HepG2 (cell line): ENCODE data around the gene SGCG. TPM values are rescaled to one million over a fixed set of nuclear protein-coding genes. Genes with fewer than 3 reads are reported as not detected.

Source experiments
- ATAC-seq: fragments of 200-7000 bp; cut with Tn5 transposase; 3 replicates; pipeline ENCODE4 v1.9.1; 2020; ENCODE audit warnings: mild to moderate bottlenecking, moderate library complexity
- BruUV-seq: library from RNA; stranded (reverse); fragments of 400-500 nt; replicated peaks from 2 replicates; lab custom pipeline; 2021; lab: Mats Ljungman, UMichigan
- CTCF ChIA-PET: fragments of 300-600 bp; formaldehyde crosslinking; extraction: SDS; loops from one replicate; lab custom pipeline; 2021; ENCODE audit warnings: low total read pairs, inconsistent platforms, low intra/inter-chr PET ratio; lab: Yijun Ruan, JAX
- POLR2A ChIA-PET: fragments of 350-600 bp; sonication (Branson Sonifier 250); formaldehyde crosslinking; loops from one replicate; lab custom pipeline; 2020; ENCODE audit warnings: antibody characterized with exemption, inconsistent platforms; lab: Yijun Ruan, JAX
- DNase-seq: peaks from one replicate; pipeline ENCODE4 v3.0.0-alpha.2; 2015; ENCODE audit warnings: low spot score
- FAIRE-seq: peaks from 3 replicates; lab custom pipeline; 2011; peaks lifted over from hg19 to GRCh38; lab: Jason Lieb, UNC
- H2AFZ ChIP-seq: one replicate; pipeline ENCODE4 v1.6.1; 2011; ENCODE audit warnings: low read length, inconsistent platforms
- H3K27ac ChIP-seq: fragments of 300-600 bp; 3 replicates; pipeline ENCODE4 v1.8.0; 2011; ENCODE audit warnings: mixed run types, mild to moderate bottlenecking, mixed read lengths, low read length, inconsistent platforms; ENCODE audit not compliant: insufficient read depth; ENCODE audit errors: extremely low read length
- H3K27me3 ChIP-seq, 2 experiments: fragments of 200-600 bp in 1 of 2; 2 replicates in 1 of 2; 3 replicates in 1 of 2; pipeline versions ENCODE4 v1.6.0 to v1.8.0; 2011; ENCODE audit warnings: low read length in 2 of 2, mild to moderate bottlenecking in 2 of 2, moderate library complexity in 2 of 2, inconsistent platforms in 1 of 2; ENCODE audit not compliant: insufficient read depth in 2 of 2, control insufficient read depth in 1 of 2
- H3K36me3 ChIP-seq, 2 experiments: fragments of 200-600 bp in 1 of 2; replicated peaks in 1 of 2; 2 replicates in 1 of 2; 3 replicates in 1 of 2; pipeline versions ENCODE4 v1.5.1 to v1.8.0; 2011; ENCODE audit warnings: low read length in 2 of 2, inconsistent platforms in 1 of 2; ENCODE audit not compliant: insufficient read depth in 2 of 2, control insufficient read depth in 1 of 2
- H3K4me1 ChIP-seq: 2 replicates; pipeline ENCODE4 v1.5.1; 2012; ENCODE audit warnings: low read length, inconsistent platforms; ENCODE audit not compliant: insufficient read depth
- H3K4me2 ChIP-seq: 2 replicates; pipeline ENCODE4 v1.6.0; 2011; ENCODE audit warnings: low read depth, low read length, inconsistent platforms
- H3K4me3 ChIP-seq, 3 experiments: fragments of 200-600 bp in 1 of 3; sonication (generic), shearing (Covaris generic) in 1 of 3; replicated peaks in 1 of 3; 2 replicates each; pipeline ENCODE4 v1.5.1; 2011 to 2016; ENCODE audit warnings: low read length in 3 of 3, inconsistent platforms in 2 of 3, low read depth in 2 of 3, mild to moderate bottlenecking in 2 of 3, control low read depth in 1 of 3, mixed read lengths in 1 of 3; ENCODE audit not compliant: insufficient read depth in 1 of 3
- H3K79me2 ChIP-seq: one replicate; pipeline ENCODE4 v1.6.1; 2011; ENCODE audit warnings: low read length, inconsistent platforms; ENCODE audit not compliant: insufficient read depth
- H3K9ac ChIP-seq: 2 replicates; pipeline ENCODE4 v1.6.0; 2011; ENCODE audit warnings: mild to moderate bottlenecking, low read depth, low read length, inconsistent platforms; ENCODE audit not compliant: insufficient read depth
- H3K9me3 ChIP-seq: 2 replicates; pipeline ENCODE4 v1.5.1; 2012; ENCODE audit warnings: mild to moderate bottlenecking, low read length
- H4K20me1 ChIP-seq: 2 replicates; pipeline ENCODE4 v1.6.0; 2011; ENCODE audit warnings: inconsistent platforms, mild to moderate bottlenecking, low read length, moderate library complexity; ENCODE audit not compliant: insufficient read depth
- AGO1 ChIP-seq: fragments of 200-400 bp; formaldehyde crosslinking; IDR thresholded peaks from 2 replicates; pipeline ENCODE4 v1.6.1; 2017; ENCODE audit warnings: mild to moderate bottlenecking, low read depth, low read length, moderate library complexity; ENCODE audit not compliant: poor library complexity, severe bottlenecking
- AHR ChIP-seq: IDR thresholded peaks from 2 replicates; pipeline ENCODE4 v1.6.1; 2018; ENCODE audit warnings: missing genetic modification reagents, missing compliant biosample characterization
- EEA1 ChIP-seq: sonication (generic); formaldehyde crosslinking; IDR thresholded peaks from 2 replicates; pipeline ENCODE4 v1.5.1; 2020; ENCODE audit warnings: mild to moderate bottlenecking, missing genetic modification reagents, borderline replicate concordance
- FOXO1 ChIP-seq: sonication (generic); formaldehyde crosslinking; IDR thresholded peaks from 2 replicates; pipeline ENCODE4 v1.4.0; 2020; ENCODE audit warnings: missing genetic modification reagents
- GPBP1L1 ChIP-seq: sonication (generic); formaldehyde crosslinking; IDR thresholded peaks from 2 replicates; pipeline ENCODE4 v1.5.0; 2020; ENCODE audit warnings: mild to moderate bottlenecking, missing genetic modification reagents
- KMT2B ChIP-seq: IDR thresholded peaks from 2 replicates; pipeline ENCODE4 v1.6.1; 2016; ENCODE audit warnings: missing genetic modification reagents, missing compliant biosample characterization
- MBD4 ChIP-seq: IDR thresholded peaks from 2 replicates; pipeline ENCODE4 v1.6.1; 2012; ENCODE audit warnings: low read length, inconsistent platforms, borderline replicate concordance
- MBNL3 ChIP-seq: fragments of 250-450 bp; sonication (Bioruptor Pico); conservative IDR thresholded peaks from 2 replicates; pipeline ENCODE4 v1.8.0; 2022; ENCODE audit warnings: mild to moderate bottlenecking, inconsistent platforms
- SOX13 ChIP-seq, 3 experiments: fragments of 450-650 bp in 1 of 3; sonication (generic) in 1 of 3; formaldehyde crosslinking in 1 of 3; IDR thresholded peaks in 2 of 3; conservative IDR thresholded peaks in 1 of 3; 2 replicates each; pipeline versions ENCODE4 v1.5.0 to v1.6.1; 2016 to 2020; ENCODE audit warnings: antibody characterized with exemption in 1 of 3, mild to moderate bottlenecking in 1 of 3, missing compliant biosample characterization in 1 of 3, missing genetic modification reagents in 1 of 3, moderate library complexity in 1 of 3
- SPEN ChIP-seq: sonication (generic); formaldehyde crosslinking; IDR thresholded peaks from 2 replicates; pipeline ENCODE4 v1.5.1; 2020; ENCODE audit warnings: low read depth, mild to moderate bottlenecking, missing genetic modification reagents
- THAP9 ChIP-seq: sonication (generic); formaldehyde crosslinking; IDR thresholded peaks from 2 replicates; pipeline ENCODE4; 2020; ENCODE audit warnings: missing genetic modification reagents, mild to moderate bottlenecking, borderline replicate concordance
- ZBTB20 ChIP-seq: sonication (generic); formaldehyde crosslinking; IDR thresholded peaks from 2 replicates; pipeline ENCODE4 v1.8.1; 2023; ENCODE audit warnings: missing genetic modification reagents, low read depth, mild to moderate bottlenecking, borderline replicate concordance
- ZNF691 ChIP-seq: sonication (generic); formaldehyde crosslinking; IDR thresholded peaks from 2 replicates; pipeline ENCODE4 v1.4.0; 2020; ENCODE audit warnings: missing genetic modification reagents, low read depth, mild to moderate bottlenecking, borderline replicate concordance
- WGBS: methylation state at CpG from one replicate; pipeline ENCODE4 v1.1.6; 2017; ENCODE audit warnings: low lambda C conversion rate; 5-methylcytosine and 5-hydroxymethylcytosine counted together
- in situ Hi-C: cut with HindIII; loops from 2 replicates; pipeline ENCODE4 v1.10.0; 2017; ENCODE audit warnings: low pct_unique_long_range_greater_than_20kb; ENCODE audit not compliant: extremely low pct_ligation_motif_present
- intact Hi-C: fragments of 100-400 bp; cut with micrococcal nuclease; formaldehyde crosslinking; loops from one replicate; pipeline ENCODE4 v1.10.0; 2022; ENCODE audit not compliant: unreplicated experiment
- polyA plus RNA-seq, 8 experiments: library from polyadenylated mRNA; depleted of rRNA in 3 of 8; stranded (reverse) in 7 of 8; unstranded in 1 of 8; fragments of >200 nt; fragmentation: Illumina TruSeq in 4 of 8; extraction: Trizol in 4 of 8; gene quantifications; 2 replicates each; pipeline versions ENCODE4 v1.2.1 to v1.2.3, GENCODE V29; 2011 to 2016; ENCODE audit warnings: low read depth in 4 of 8, missing spikeins in 1 of 8, mixed read lengths in 1 of 8; ENCODE audit not compliant: insufficient read depth in 1 of 8
- total RNA-seq, 5 experiments: library from RNA; depleted of rRNA; stranded (reverse); fragments of >200 nt; fragmentation: Illumina TruSeq; extraction: Trizol; gene quantifications; 2 replicates each; pipeline ENCODE4 v1.2.3, GENCODE V29; 2016; ENCODE audit warnings: low read depth in 1 of 5

The SGCG gene
- total and polyA plus RNA-seq, 2 of the 13 experiments (the other 11 are each of a cell fraction or from before 2014, with no cell fraction given), result not detected

GRCh38 chr13:23349161-23349897 is 168.6 kb downstream of the SGCG start:
- H3K4me1 ChIP-seq, result peaks cover 13% of the 10 kb centered on the region; the same call in 1 of the 2 replicates
- no peaks in the 10 kb centered on the region for H3K9me3 ChIP-seq
- no peaks in the 10 kb centered on the region for H4K20me1 ChIP-seq
- WGBS, result 97% methylated on average over 4 of the region's 4 CpGs
- H2AFZ ChIP-seq, result no peak overlapping the region
- no peaks in the 10 kb centered on the region for H3K79me2 ChIP-seq
- H3K36me3 ChIP-seq, result peaks cover under 1 to 15% of the 10 kb centered on the region in 2 experiments; a peak in 4 of 5 replicates
- no peak overlapping the region for H3K9ac ChIP-seq
- H3K4me2 ChIP-seq, result no peak overlapping the region
- ATAC-seq (no peak), FAIRE-seq (no peak), DNase-seq (no peak)
- ChIA-PET POLR2A (no interaction called here), CTCF (no interaction called here)
- H3K27me3 ChIP-seq, result no peaks in the 10 kb centered on the region
- in situ Hi-C loops (no loop called here), intact Hi-C loops (no loop called here)
- H3K4me3 ChIP-seq, result no peak overlapping the region
- no peak for TF ChIP-seq AGO1
- no peak for TF ChIP-seq EEA1 (CRISPR knock-in tag)
- no peak for TF ChIP-seq THAP9 (CRISPR knock-in tag)
- no peak for TF ChIP-seq ZNF691
- no peak for TF ChIP-seq KMT2B (CRISPR knock-in tag)
- no peak for TF ChIP-seq MBNL3 (CRISPR knock-in tag)
- TF ChIP-seq AHR, result no peak
- no peak for TF ChIP-seq FOXO1 (CRISPR knock-in tag)
- TF ChIP-seq ZBTB20, result no peak
- no peak for TF ChIP-seq MBD4
- TF ChIP-seq SOX13 (IDR thresholded peaks at IDR 0.05), result no peak
- no peak for TF ChIP-seq SOX13 (CRISPR knock-in tag; conservative IDR thresholded peaks at IDR 0.05 in 1 of 2, IDR thresholded peaks at IDR 0.05 in 1 of 2)
- no peak for TF ChIP-seq GPBP1L1
- TF ChIP-seq SPEN (CRISPR knock-in tag), result no peak
- no TSS peak for BruUV-seq
- H3K27ac ChIP-seq, result no peak overlapping the region
